H9 (cell line): ENCODE data around the gene GATA6. TPM values are rescaled to one million over a fixed set of nuclear protein-coding genes. Genes with fewer than 3 reads are reported as not detected.

Source experiments
- DNase-seq: peaks from one replicate; pipeline ENCODE4 v3.0.0-alpha.2; 2017
- H2AFZ ChIP-seq: one replicate; pipeline ENCODE4 v1.6.1; 2013; ENCODE audit warnings: mild to moderate bottlenecking, low read length, control low read depth, moderate library complexity
- H2AK5ac ChIP-seq: 2 replicates; pipeline ENCODE4 v1.6.1; 2013; ENCODE audit warnings: low read length, control low read depth, mixed read lengths; ENCODE audit not compliant: insufficient read length
- H2BK120ac ChIP-seq: one replicate; pipeline ENCODE4 v1.6.1; 2013; ENCODE audit warnings: low read depth, mild to moderate bottlenecking, low read length, control low read depth, inconsistent platforms; ENCODE audit not compliant: poor library complexity, severe bottlenecking
- H2BK12ac ChIP-seq: 2 replicates; pipeline ENCODE4 v1.6.1; 2013; ENCODE audit warnings: low read length, control low read depth, mixed read lengths, low read depth; ENCODE audit not compliant: insufficient read length
- H2BK15ac ChIP-seq: 2 replicates; pipeline ENCODE4 v1.6.1; 2013; ENCODE audit warnings: low read depth, low read length, control low read depth
- H2BK20ac ChIP-seq: one replicate; pipeline ENCODE4 v1.6.1; 2013; ENCODE audit warnings: low read depth, mild to moderate bottlenecking, low read length, control low read depth, inconsistent platforms; ENCODE audit not compliant: poor library complexity, severe bottlenecking
- H2BK5ac ChIP-seq: 2 replicates; pipeline ENCODE4 v1.6.1; 2013; ENCODE audit warnings: low read length, control low read depth, mixed read lengths; ENCODE audit not compliant: insufficient read length
- H3K14ac ChIP-seq: 2 replicates; pipeline ENCODE4 v1.6.1; 2013; ENCODE audit warnings: low read length, control low read depth; ENCODE audit not compliant: insufficient read depth
- H3K18ac ChIP-seq: 2 replicates; pipeline ENCODE4 v1.6.1; 2013; ENCODE audit warnings: low read depth, mild to moderate bottlenecking, mixed read lengths, low read length, control low read depth; ENCODE audit not compliant: insufficient read length
- H3K23ac ChIP-seq: 2 replicates; pipeline ENCODE4 v1.6.1; 2013; ENCODE audit warnings: low read length, control low read depth, mixed read lengths, low read depth; ENCODE audit not compliant: insufficient read length
- H3K23me2 ChIP-seq: 2 replicates; pipeline ENCODE4 v1.6.1; 2013; ENCODE audit warnings: low read depth, mild to moderate bottlenecking, mixed read lengths, low read length, control low read depth; ENCODE audit not compliant: insufficient read length, poor library complexity, severe bottlenecking
- H3K27ac ChIP-seq: 2 replicates; pipeline ENCODE4 v1.5.1; 2013; ENCODE audit warnings: low read length, control low read depth, mixed read lengths, low read depth; ENCODE audit not compliant: insufficient read length
- H3K27me3 ChIP-seq: 2 replicates; pipeline ENCODE4 v1.6.1; 2013; ENCODE audit warnings: low read length, control low read depth, inconsistent platforms; ENCODE audit not compliant: insufficient read depth
- H3K4ac ChIP-seq: 2 replicates; pipeline ENCODE4 v1.6.1; 2013; ENCODE audit warnings: low read depth, mild to moderate bottlenecking, control low read depth, inconsistent platforms, low read length, moderate library complexity
- H3K4me1 ChIP-seq: 2 replicates; pipeline ENCODE4 v1.6.1; 2013; ENCODE audit warnings: low read length, control low read depth, inconsistent platforms; ENCODE audit not compliant: insufficient read depth
- H3K4me2 ChIP-seq: 2 replicates; pipeline ENCODE4 v1.6.1; 2013; ENCODE audit warnings: low read length, control low read depth, mixed read lengths; ENCODE audit not compliant: insufficient read length, insufficient read depth
- H3K56ac ChIP-seq: 2 replicates; pipeline ENCODE4 v1.6.1; 2013; ENCODE audit warnings: low read depth, mild to moderate bottlenecking, mixed read lengths, low read length, control low read depth; ENCODE audit not compliant: insufficient read length
- H3K79me1 ChIP-seq: 2 replicates; pipeline ENCODE4 v1.6.1; 2013; ENCODE audit warnings: low read depth, mild to moderate bottlenecking, moderate library complexity, low read length, control low read depth, inconsistent platforms; ENCODE audit not compliant: insufficient read depth, poor library complexity, severe bottlenecking
- H3K79me2 ChIP-seq: 2 replicates; pipeline ENCODE4 v1.6.1; 2013; ENCODE audit warnings: low read length, control low read depth, inconsistent platforms; ENCODE audit not compliant: insufficient read depth
- H3K9ac ChIP-seq: 2 replicates; pipeline ENCODE4 v1.6.1; 2013; ENCODE audit warnings: low read length, control low read depth, mixed read lengths; ENCODE audit not compliant: insufficient read length; ENCODE audit errors: extremely low read depth
- H3K9me3 ChIP-seq: one replicate; pipeline ENCODE4 v1.6.1; 2013; ENCODE audit warnings: low read depth, low read length, inconsistent platforms; ENCODE audit not compliant: control insufficient read depth
- H3T11ph ChIP-seq: one replicate; pipeline ENCODE4 v1.6.1; 2013; ENCODE audit warnings: mild to moderate bottlenecking, low read length, control low read depth, inconsistent platforms
- H4K20me1 ChIP-seq: one replicate; pipeline ENCODE4 v1.6.1; 2013; ENCODE audit not compliant: control insufficient read depth, insufficient read length, insufficient read depth
- H4K5ac ChIP-seq: 2 replicates; pipeline ENCODE4 v1.6.1; 2013; ENCODE audit warnings: low read depth, mild to moderate bottlenecking, mixed read lengths, low read length, control low read depth; ENCODE audit not compliant: insufficient read length
- H4K8ac ChIP-seq: replicated peaks from 2 replicates; pipeline ENCODE4 v1.6.1; 2013; ENCODE audit warnings: low read length, control low read depth, mixed read lengths, low read depth; ENCODE audit not compliant: insufficient read length
- H4K91ac ChIP-seq: 2 replicates; pipeline ENCODE4 v1.6.1; 2013; ENCODE audit warnings: low read depth, mild to moderate bottlenecking, moderate library complexity, mixed read lengths, low read length, control low read depth; ENCODE audit not compliant: insufficient read length
- H3K27ac Mint-ChIP-seq, 3 experiments: 2 replicates in 2 of 3; 3 replicates in 1 of 3; pipeline ENCODE4 v1.8.0; 2020 to 2021; ENCODE audit warnings: mixed read lengths in 3 of 3, mild to moderate bottlenecking in 1 of 3, moderate library complexity in 1 of 3
- H3K27me3 Mint-ChIP-seq: 2 replicates; pipeline ENCODE4 v1.8.0; 2021; ENCODE audit warnings: low read depth, mild to moderate bottlenecking, moderate library complexity, mixed read lengths
- H3K36me3 Mint-ChIP-seq, 3 experiments: 2 replicates in 2 of 3; 3 replicates in 1 of 3; pipeline ENCODE4 v1.8.0; 2020 to 2021; ENCODE audit warnings: low read depth in 3 of 3, mixed read lengths in 3 of 3; ENCODE audit not compliant: insufficient read depth in 1 of 3
- H3K4me1 Mint-ChIP-seq, 2 experiments: 2 replicates each; pipeline ENCODE4 v1.8.0; 2020; ENCODE audit warnings: mixed read lengths in 2 of 2
- H3K4me3 Mint-ChIP-seq, 2 experiments: 2 replicates in 1 of 2; 3 replicates in 1 of 2; pipeline ENCODE4 v1.8.0; 2020 to 2021; ENCODE audit warnings: mild to moderate bottlenecking in 2 of 2, mixed read lengths in 2 of 2, moderate library complexity in 1 of 2
- H3K9me3 Mint-ChIP-seq, 2 experiments: 2 replicates in 1 of 2; 3 replicates in 1 of 2; pipeline ENCODE4 v1.8.0; 2020; ENCODE audit warnings: mild to moderate bottlenecking in 2 of 2, mixed read lengths in 2 of 2, moderate library complexity in 1 of 2
- CTCF ChIP-seq: fragments of 200-600 bp; sonication (generic); conservative IDR thresholded peaks from 3 replicates; pipeline ENCODE4 v1.8.0; 2021; ENCODE audit warnings: antibody characterized with exemption, mild to moderate bottlenecking
- WGBS: extraction: QIAGEN DNeasy Blood & Tissue Kit; methylation state at CpG from one replicate; pipeline ENCODE4 v1.1.7; 2013; ENCODE audit warnings: missing lambda C conversion rate, low lambda C conversion rate, mixed read lengths; ENCODE audit not compliant: insufficient read length; ENCODE audit errors: extremely low coverage; 5-methylcytosine and 5-hydroxymethylcytosine counted together
- total RNA-seq: library from RNA; stranded (reverse); gene quantifications from 2 replicates; pipeline ENCODE4 v1.2.1, GENCODE V29; 2021

The GATA6 gene
- total RNA-seq, 1 experiment from 2014 or later = not detected

DNA sequence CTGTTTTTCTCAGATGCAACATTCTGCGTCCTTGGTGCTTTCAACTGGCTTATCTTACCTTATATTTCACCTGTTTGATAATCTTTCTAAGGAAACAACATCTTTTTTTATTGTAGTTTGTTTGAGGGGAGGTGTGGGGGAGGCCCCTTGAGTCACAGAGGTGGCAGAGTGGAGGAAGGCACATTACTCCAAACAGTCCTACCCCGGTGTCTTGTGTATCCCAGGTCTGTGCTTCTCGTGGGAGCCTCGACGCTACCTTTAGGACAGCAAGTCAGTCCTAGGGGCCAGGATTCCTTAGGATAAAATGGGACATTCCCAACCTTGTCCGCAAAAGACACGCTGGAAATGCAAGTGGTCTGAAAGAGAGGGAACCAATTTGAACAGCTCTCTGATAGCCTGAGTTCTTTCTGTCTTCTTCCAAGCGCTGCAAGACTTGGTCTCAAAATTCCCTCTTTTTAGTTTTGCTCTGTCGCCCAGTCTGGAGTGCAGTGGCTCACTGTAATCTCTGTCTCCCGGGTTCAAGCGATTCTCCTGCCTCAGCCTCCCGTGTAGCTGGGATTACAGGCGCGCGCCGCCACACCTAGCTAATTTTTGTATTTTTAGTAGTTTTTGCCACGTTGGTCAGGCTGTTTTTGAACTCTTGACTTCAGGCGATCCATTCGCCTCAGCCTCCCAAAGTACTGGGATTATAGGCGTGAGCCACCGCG, 4.0 kb downstream of the GATA6 start:
- Histone ChIP-seq H2AFZ (no peak overlapping the region), H3K27me3 (peaks cover 86% of the 10 kb centered on the region), H2BK20ac (no peak overlapping the region), H2BK120ac (no peak overlapping the region), H4K91ac (no peak overlapping the region), H4K5ac (no peak overlapping the region), H3K79me1 (no peaks in the 10 kb centered on the region), H3K14ac (no peak overlapping the region), H2BK12ac (no peak overlapping the region), H2BK5ac (no peak overlapping the region), H3T11ph (no peak overlapping the region), H3K23ac (no peak overlapping the region), H3K18ac (no peak overlapping the region), H4K8ac (no peak overlapping the region), H3K4me2 (no peak overlapping the region), H3K79me2 (no peaks in the 10 kb centered on the region), H3K23me2 (peaks cover 25% of the 10 kb centered on the region), H3K4me1 (no peaks in the 10 kb centered on the region), H3K9ac (no peak overlapping the region), H3K27ac (no peak overlapping the region), H2BK15ac (no peak overlapping the region), H3K56ac (no peak overlapping the region), H3K9me3 (no peaks in the 10 kb centered on the region), H3K4ac (no peak overlapping the region), H2AK5ac (no peak overlapping the region), H4K20me1 (no peaks in the 10 kb centered on the region)
- Mint-ChIP-seq H3K36me3 (no peaks in the 10 kb centered on the region; a peak in 1 of 7 replicates), H3K4me3 (peak overlapping the region in 1 of 2 experiments; percentile 51; a peak in 1 of 5 replicates), H3K27me3 (peaks cover 95% of the 10 kb centered on the region), H3K27ac (no peak overlapping the region), H3K9me3 (peaks cover 4 to 22% of the 10 kb centered on the region in 2 experiments; a peak in 3 of 5 replicates), H3K4me1 (peaks cover 12 to 25% of the 10 kb centered on the region in 2 experiments)
- WGBS = no CpG with 5 or more reads among the region's 22 CpGs
- TF ChIP-seq CTCF = no peak
- DNase-seq = no peak
